H1 (cell line): ENCODE data around the gene ARPC4. TPM values are rescaled to one million over a fixed set of nuclear protein-coding genes. Genes with fewer than 3 reads are reported as not detected.

Experiments used
- CTCF ChIA-PET: fragments of 300-600 bp; sonication (Branson Sonifier 250); formaldehyde crosslinking; loops from one replicate; lab custom pipeline; 2021; ENCODE audit not compliant: partially characterized antibody; lab: Charles Lee
- POLR2A ChIA-PET: fragments of 300-600 bp; sonication (Branson Sonifier 250); formaldehyde crosslinking; loops from one replicate; lab custom pipeline; 2021; ENCODE audit warnings: inconsistent platforms; ENCODE audit not compliant: partially characterized antibody; lab: Charles Lee
- DNase-seq, 2 experiments: peaks; one replicate each; pipeline versions ENCODE4 v3.0.0 to v3.0.0-alpha.2; 2010 to 2022; ENCODE audit warnings: low spot score in 2 of 2, low read depth in 1 of 2, mixed read lengths in 1 of 2
- FAIRE-seq: peaks from 2 replicates; lab custom pipeline; 2011; peaks lifted over from hg19 to GRCh38; lab: Jason Lieb, UNC
- H2AFZ ChIP-seq: 2 replicates; pipeline ENCODE4 v1.8.1; 2012; ENCODE audit warnings: low read length, inconsistent platforms
- H2AK5ac ChIP-seq: 2 replicates; pipeline ENCODE4 v1.6.1; 2013; ENCODE audit warnings: low read depth, low read length
- H2BK120ac ChIP-seq: replicated peaks from 2 replicates; pipeline ENCODE3; 2013; ENCODE audit warnings: low read depth, low read length, inconsistent platforms
- H2BK12ac ChIP-seq: 2 replicates; pipeline ENCODE4 v1.6.1; 2013; ENCODE audit warnings: low read depth, low read length
- H2BK15ac ChIP-seq: 2 replicates; pipeline ENCODE4 v1.6.1; 2013; ENCODE audit warnings: low read length
- H2BK20ac ChIP-seq: 2 replicates; pipeline ENCODE4 v1.6.1; 2013; ENCODE audit warnings: low read length
- H2BK5ac ChIP-seq: 2 replicates; pipeline ENCODE4 v1.6.1; 2013; ENCODE audit warnings: low read depth, low read length
- H3K14ac ChIP-seq: 2 replicates; pipeline ENCODE4 v1.6.1; 2013; ENCODE audit warnings: inconsistent platforms; ENCODE audit not compliant: insufficient read length
- H3K18ac ChIP-seq: 2 replicates; pipeline ENCODE4 v1.6.1; 2013; ENCODE audit warnings: low read length; ENCODE audit errors: extremely low read depth
- H3K23ac ChIP-seq: 2 replicates; pipeline ENCODE4 v1.6.1; 2013; ENCODE audit warnings: inconsistent platforms; ENCODE audit not compliant: insufficient read length
- H3K23me2 ChIP-seq: 2 replicates; pipeline ENCODE4 v1.6.1; 2013; ENCODE audit warnings: low read depth, low read length
- H3K27ac ChIP-seq: 2 replicates; pipeline ENCODE4 v1.6.1; 2011; ENCODE audit warnings: low read depth, low read length, inconsistent platforms
- H3K27me3 ChIP-seq, 4 experiments: replicated peaks in 1 of 4; 1 replicate in 1 of 4; 2 replicates in 3 of 4; pipeline versions ENCODE4 v1.6.1 to v1.8.1; 2011 to 2013; ENCODE audit warnings: low read length in 3 of 4, mild to moderate bottlenecking in 3 of 4, inconsistent platforms in 2 of 4, mixed read lengths in 2 of 4, moderate library complexity in 1 of 4; ENCODE audit not compliant: control insufficient read depth in 3 of 4, insufficient read depth in 3 of 4; ENCODE audit errors: extremely low read depth in 1 of 4
- H3K36me3 ChIP-seq, 4 experiments: 2 replicates each; pipeline versions ENCODE4 v1.6.1 to v1.8.1; 2011 to 2013; ENCODE audit warnings: mild to moderate bottlenecking in 4 of 4, low read length in 3 of 4, moderate library complexity in 2 of 4, control low read depth in 1 of 4, inconsistent platforms in 1 of 4; ENCODE audit not compliant: insufficient read depth in 4 of 4, control insufficient read depth in 2 of 4
- H3K4ac ChIP-seq: replicated peaks from 2 replicates; pipeline ENCODE3; 2013; ENCODE audit warnings: low read length, low read depth, mixed read lengths, inconsistent platforms; ENCODE audit not compliant: insufficient read length
- H3K4me1 ChIP-seq, 4 experiments: replicated peaks in 1 of 4; 1 replicate in 1 of 4; 2 replicates in 3 of 4; pipeline versions ENCODE4 v1.6.1 to v1.8.1; 2011 to 2013; ENCODE audit warnings: low read length in 3 of 4, inconsistent platforms in 2 of 4, mixed read lengths in 1 of 4; ENCODE audit not compliant: insufficient read depth in 4 of 4, control insufficient read depth in 3 of 4
- H3K4me2 ChIP-seq, 2 experiments: 2 replicates each; pipeline versions ENCODE4 v1.6.1 to v1.8.1; 2011 to 2013; ENCODE audit warnings: low read depth in 2 of 2, low read length in 2 of 2, control low read depth in 1 of 2, inconsistent platforms in 1 of 2, mild to moderate bottlenecking in 1 of 2; ENCODE audit not compliant: insufficient read depth in 1 of 2
- H3K4me3 ChIP-seq, 4 experiments: fragments of 200-600, 300-600 bp in 1 of 4; sonication (generic), shearing (Covaris generic), sonication (Bioruptor Twin) in 1 of 4; 2 replicates each; pipeline versions ENCODE4 v1.5.1 to v1.8.1; 2011 to 2016; ENCODE audit warnings: low read length in 4 of 4, low read depth in 3 of 4, control low read depth in 2 of 4, inconsistent platforms in 2 of 4, mild to moderate bottlenecking in 2 of 4, mixed read lengths in 1 of 4, moderate library complexity in 1 of 4; ENCODE audit not compliant: insufficient read depth in 2 of 4; ENCODE audit errors: extremely low read depth in 1 of 4
- H3K56ac ChIP-seq: replicated peaks from 2 replicates; pipeline ENCODE3; 2013; ENCODE audit warnings: low read depth, mild to moderate bottlenecking, mixed read lengths, low read length, inconsistent platforms; ENCODE audit not compliant: insufficient read length
- H3K79me1 ChIP-seq: 2 replicates; pipeline ENCODE4 v1.6.1; 2013; ENCODE audit warnings: low read depth, low read length, control low read depth
- H3K79me2 ChIP-seq, 2 experiments: 2 replicates each; pipeline versions ENCODE4 v1.6.1 to v1.8.1; 2012 to 2013; ENCODE audit warnings: low read length in 2 of 2, mild to moderate bottlenecking in 2 of 2, inconsistent platforms in 1 of 2; ENCODE audit not compliant: insufficient read depth in 2 of 2, control insufficient read depth in 1 of 2
- H3K9ac ChIP-seq, 4 experiments: replicated peaks in 1 of 4; 1 replicate in 1 of 4; 2 replicates in 3 of 4; pipeline versions ENCODE4 v1.6.1 to v1.8.1; 2011 to 2013; ENCODE audit warnings: low read depth in 3 of 4, low read length in 3 of 4, control low read depth in 2 of 4, mild to moderate bottlenecking in 2 of 4, moderate library complexity in 2 of 4, inconsistent platforms in 1 of 4; ENCODE audit errors: extremely low read depth in 1 of 4
- H3K9me3 ChIP-seq, 2 experiments: 2 replicates each; pipeline versions ENCODE4 v1.6.1 to v1.8.1; 2012 to 2013; ENCODE audit warnings: mild to moderate bottlenecking in 2 of 2, moderate library complexity in 2 of 2, control low read depth in 1 of 2, inconsistent platforms in 1 of 2, low read depth in 1 of 2, low read length in 1 of 2, mixed read lengths in 1 of 2; ENCODE audit not compliant: insufficient read depth in 2 of 2
- H4K20me1 ChIP-seq, 2 experiments: replicated peaks in 1 of 2; 2 replicates each; pipeline versions ENCODE3 to v1.8.1; 2011 to 2013; ENCODE audit warnings: inconsistent platforms in 2 of 2, low read length in 2 of 2, mild to moderate bottlenecking in 1 of 2; ENCODE audit not compliant: insufficient read depth in 2 of 2, control insufficient read depth in 1 of 2
- H4K5ac ChIP-seq: 2 replicates; pipeline ENCODE4 v1.6.1; 2013; ENCODE audit warnings: low read length, low read depth, mixed read lengths, inconsistent platforms; ENCODE audit not compliant: insufficient read length
- H4K8ac ChIP-seq: 2 replicates; pipeline ENCODE4 v1.8.0; 2013; ENCODE audit warnings: mild to moderate bottlenecking, moderate library complexity, low read length, inconsistent platforms; ENCODE audit not compliant: insufficient read depth; ENCODE audit errors: extremely low read depth
- H4K91ac ChIP-seq: replicated peaks from 2 replicates; pipeline ENCODE3; 2013; ENCODE audit warnings: low read length, mixed read lengths, inconsistent platforms; ENCODE audit not compliant: insufficient read length
- BACH1 ChIP-seq: IDR thresholded peaks from 2 replicates; pipeline ENCODE4 v1.6.1; 2012; ENCODE audit warnings: low read length, improper control_type of control experiment
- CHD1 ChIP-seq: IDR thresholded peaks from 2 replicates; pipeline ENCODE4 v1.6.1; 2012; ENCODE audit warnings: low read depth, low read length, improper control_type of control experiment
- CREB1 ChIP-seq: IDR thresholded peaks from 2 replicates; pipeline ENCODE4 v1.6.1; 2012; ENCODE audit warnings: inconsistent platforms
- FOSL1 ChIP-seq: IDR thresholded peaks from 2 replicates; pipeline ENCODE4 v1.6.1; 2011; ENCODE audit warnings: mild to moderate bottlenecking, low read depth, low read length, moderate library complexity; ENCODE audit not compliant: insufficient read depth
- KDM4A ChIP-seq: IDR thresholded peaks from one replicate; pipeline ENCODE4 v1.7.1; 2012; ENCODE audit warnings: low read depth, mild to moderate bottlenecking, moderate library complexity, low read length, inconsistent platforms; ENCODE audit not compliant: severe bottlenecking
- PHF8 ChIP-seq: fragments of 200-600 bp; sonication (generic); conservative IDR thresholded peaks from 2 replicates; pipeline ENCODE4 v1.7.1; 2012; ENCODE audit warnings: low read depth, mild to moderate bottlenecking, inconsistent platforms, low read length, moderate library complexity
- POU5F1 ChIP-seq: IDR thresholded peaks from 2 replicates; pipeline ENCODE4 v1.6.1; 2011; ENCODE audit warnings: low read depth, mild to moderate bottlenecking, low read length, moderate library complexity
- SAP30 ChIP-seq: fragments of 300-600 bp; sonication (generic); IDR thresholded peaks from 2 replicates; pipeline ENCODE4 v1.7.1; 2012; ENCODE audit warnings: low read length, moderate library complexity, mild to moderate bottlenecking, inconsistent platforms; ENCODE audit not compliant: insufficient read depth, insufficient replicate concordance
- SP1 ChIP-seq: IDR thresholded peaks from 2 replicates; pipeline ENCODE4 v1.6.1; 2011; ENCODE audit warnings: low read depth, low read length
- SP2 ChIP-seq: IDR thresholded peaks from 2 replicates; pipeline ENCODE4 v1.6.1; 2012; ENCODE audit warnings: mild to moderate bottlenecking, low read length, inconsistent platforms
- WGBS, 2 experiments: shearing (Covaris generic) in 1 of 2; methylation state at CpG; one replicate each; pipeline versions ENCODE4 v1.1.6 to v1.1.7; 2013 to 2015; ENCODE audit warnings: low lambda C conversion rate in 2 of 2, mixed read lengths in 2 of 2, inconsistent platforms in 1 of 2, low coverage in 1 of 2, missing lambda C conversion rate in 1 of 2; ENCODE audit not compliant: insufficient replicate concordance in 2 of 2, insufficient coverage in 1 of 2, insufficient read length in 1 of 2; ENCODE audit errors: extremely low coverage in 1 of 2, missing lambda C conversion rate in 1 of 2; 5-methylcytosine and 5-hydroxymethylcytosine counted together
- polyA plus RNA-seq, 7 experiments: library from polyadenylated mRNA; depleted of rRNA in 3 of 7; stranded (reverse) in 5 of 7; unstranded in 2 of 7; fragments of >200 nt in 5 of 7; fragments of 200-250 nt in 2 of 7; gene quantifications; 1 replicate in 5 of 7; 2 replicates in 1 of 7; 4 replicates in 1 of 7; pipeline versions ENCODE4 v1.2.1 to v1.2.3, GENCODE V29; 2011 to 2013; ENCODE audit warnings: missing spikeins in 2 of 7, mixed read lengths in 2 of 7
- total RNA-seq: library from RNA; stranded (reverse); fragmentation: NEBNext Ultra II Directional; extraction: Animal tissue kit (Norgen Biotek cat#: 25700); gene quantifications from 2 replicates; pipeline ENCODE4 v1.2.1, GENCODE V29; 2021

The ARPC4 gene
- total and polyA plus RNA-seq, 2 of the 8 experiments (the other 6 are each of a cell fraction or from before 2014, with no cell fraction given), result 138 to 154 TPM

DNA sequence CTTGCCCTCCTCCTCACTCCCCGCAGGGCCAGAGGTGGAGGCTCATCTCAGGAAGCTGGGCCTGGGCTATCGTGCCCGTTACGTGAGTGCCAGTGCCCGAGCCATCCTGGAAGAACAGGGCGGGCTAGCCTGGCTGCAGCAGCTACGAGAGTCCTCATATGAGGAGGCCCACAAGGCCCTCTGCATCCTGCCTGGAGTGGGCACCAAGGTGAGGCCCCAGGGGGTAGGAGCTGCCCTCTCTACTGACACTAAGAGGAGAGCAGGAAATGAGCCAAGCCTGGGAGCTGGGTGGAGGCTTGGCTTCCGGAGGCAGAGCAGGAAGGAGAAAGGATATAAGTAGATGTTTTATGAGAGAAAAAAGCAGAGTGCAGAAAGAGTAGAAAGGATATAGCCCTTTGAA, 38.2 kb upstream of the ARPC4 start:
- Histone ChIP-seq H3K9ac (no peak overlapping the region), H3K36me3 (peaks cover 3 to 50% (median 29%) of the 10 kb centered on the region in 4 experiments), H3K4me1 (peaks cover 0 to 6% (median 4%) of the 10 kb centered on the region in 4 experiments; a peak in 4 of 7 replicates), H3K4me2 (no peak overlapping the region), H3K9me3 (no peaks in the 10 kb centered on the region), H4K91ac (no peak overlapping the region), H2BK12ac (no peak overlapping the region), H3K18ac (no peak overlapping the region), H2AK5ac (no peak overlapping the region), H3K79me2 (peaks cover 0 to 11% of the 10 kb centered on the region in 2 experiments; a peak in 2 of 4 replicates), H3K56ac (no peak overlapping the region), H3K23me2 (peaks cover 2% of the 10 kb centered on the region), H2AFZ (no peak overlapping the region), H2BK120ac (no peak overlapping the region), H3K14ac (no peak overlapping the region), H2BK20ac (no peak overlapping the region), H2BK5ac (no peak overlapping the region), H3K4me3 (no peak overlapping the region), H3K23ac (no peak overlapping the region), H3K27me3 (no peaks in the 10 kb centered on the region), H3K4ac (no peak overlapping the region), H4K8ac (no peak overlapping the region), H3K27ac (no peak overlapping the region), H3K79me1 (peaks cover 7% of the 10 kb centered on the region), H4K20me1 (peaks cover 0 to 12% of the 10 kb centered on the region in 2 experiments), H4K5ac (no peak overlapping the region), H2BK15ac (no peak overlapping the region)
- WGBS, 2 experiments, result 94% methylated on average over 8 of the region's 8 CpGs; no CpG with 5 or more reads in 1 of the 2 experiments
- CTCF ChIA-PET, result interaction anchor here (3.0 kb wide), 1 partner anchor 28 kb away, joined by 10 read pairs; no protein-coding TSS in a partner anchor
- FAIRE-seq (no peak), DNase-seq (no peak)
- POLR2A ChIA-PET, result interaction anchor here (1.5 to 6.8 kb wide), 3 partner anchors 9 to 14 kb away, joined by 4 to 43 read pairs (median 31); partner anchors contain the start of gene CAMK1
- TF ChIP-seq BACH1, result no peak
- TF ChIP-seq SAP30, result no peak
- TF ChIP-seq SP2, result no peak
- no peak for TF ChIP-seq SP1
- TF ChIP-seq POU5F1, result no peak
- TF ChIP-seq KDM4A, result no peak
- TF ChIP-seq FOSL1, result no peak
- no peak for TF ChIP-seq PHF8
- no peak for TF ChIP-seq CHD1
- no peak for TF ChIP-seq CREB1
